Measurements from ENCODE around the gene APBA2.

The APBA2 gene

DNA sequence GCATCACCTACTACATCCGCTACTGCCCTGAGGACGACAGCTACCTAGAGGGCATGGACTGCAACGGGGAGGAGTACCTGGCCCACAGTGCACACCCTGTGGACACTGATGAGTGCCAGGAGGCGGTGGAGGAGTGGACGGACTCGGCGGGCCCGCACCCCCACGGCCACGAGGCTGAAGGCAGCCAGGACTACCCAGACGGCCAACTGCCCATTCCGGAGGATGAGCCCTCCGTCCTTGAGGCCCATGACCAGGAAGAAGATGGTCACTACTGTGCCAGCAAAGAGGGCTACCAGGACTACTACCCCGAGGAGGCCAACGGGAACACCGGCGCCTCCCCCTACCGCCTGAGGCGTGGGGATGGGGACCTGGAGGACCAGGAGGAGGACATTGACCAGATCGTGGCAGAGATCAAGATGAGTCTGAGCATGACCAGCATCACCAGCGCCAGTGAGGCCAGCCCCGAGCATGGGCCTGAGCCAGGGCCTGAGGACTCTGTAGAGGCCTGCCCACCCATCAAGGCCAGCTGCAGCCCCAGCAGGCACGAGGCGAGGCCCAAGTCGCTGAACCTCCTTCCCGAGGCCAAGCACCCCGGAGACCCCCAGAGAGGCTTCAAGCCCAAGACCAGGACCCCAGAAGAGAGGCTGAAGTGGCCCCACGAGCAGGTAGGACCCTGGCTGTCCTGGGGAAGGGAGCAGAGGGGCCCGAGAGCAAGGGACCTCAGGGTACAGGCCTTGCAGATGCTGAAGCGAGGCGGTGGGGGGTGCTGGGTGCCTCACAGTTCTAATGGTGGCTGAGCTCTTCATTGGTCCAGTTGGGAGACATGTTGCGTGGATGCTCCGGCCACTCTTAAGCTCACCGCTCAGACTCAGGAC lies 168.6 kb downstream of the APBA2 start:
- ATAC-seq (ENCODE audit: insufficient read depth, low read depth): no peak
- H3K79me2 ChIP-seq (ENCODE audit: insufficient read depth, low read length): no peaks in the 10 kb centered on the region
- no peak for TF ChIP-seq EZH2 (IDR thresholded peaks at IDR 0.05; ENCODE audit: borderline replicate concordance, low read depth, low read length, severe bottlenecking)
- TF ChIP-seq, protein P1, sequence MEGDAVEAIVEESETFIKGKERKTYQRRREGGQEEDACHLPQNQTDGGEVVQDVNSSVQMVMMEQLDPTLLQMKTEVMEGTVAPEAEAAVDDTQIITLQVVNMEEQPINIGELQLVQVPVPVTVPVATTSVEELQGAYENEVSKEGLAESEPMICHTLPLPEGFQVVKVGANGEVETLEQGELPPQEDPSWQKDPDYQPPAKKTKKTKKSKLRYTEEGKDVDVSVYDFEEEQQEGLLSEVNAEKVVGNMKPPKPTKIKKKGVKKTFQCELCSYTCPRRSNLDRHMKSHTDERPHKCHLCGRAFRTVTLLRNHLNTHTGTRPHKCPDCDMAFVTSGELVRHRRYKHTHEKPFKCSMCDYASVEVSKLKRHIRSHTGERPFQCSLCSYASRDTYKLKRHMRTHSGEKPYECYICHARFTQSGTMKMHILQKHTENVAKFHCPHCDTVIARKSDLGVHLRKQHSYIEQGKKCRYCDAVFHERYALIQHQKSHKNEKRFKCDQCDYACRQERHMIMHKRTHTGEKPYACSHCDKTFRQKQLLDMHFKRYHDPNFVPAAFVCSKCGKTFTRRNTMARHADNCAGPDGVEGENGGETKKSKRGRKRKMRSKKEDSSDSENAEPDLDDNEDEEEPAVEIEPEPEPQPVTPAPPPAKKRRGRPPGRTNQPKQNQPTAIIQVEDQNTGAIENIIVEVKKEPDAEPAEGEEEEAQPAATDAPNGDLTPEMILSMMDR (IDR thresholded peaks at IDR 0.05; ENCODE audit: borderline replicate concordance, extremely low read depth, low read length, poor library complexity, severe bottlenecking): no peak
- H3K27me3 ChIP-seq (ENCODE audit: insufficient read depth, low read length, poor library complexity): no peaks in the 10 kb centered on the region
- H3K9me3 ChIP-seq (ENCODE audit: insufficient read depth, low read length, severe bottlenecking): no peaks in the 10 kb centered on the region
- no peaks in the 10 kb centered on the region for H4K20me1 ChIP-seq (ENCODE audit: insufficient read depth, low read length)
- no peak overlapping the region for H3K4me3 ChIP-seq (ENCODE audit: low read depth in 1 of 2, low read length in 2 of 2)
- no peak overlapping the region for H2AFZ ChIP-seq (ENCODE audit: low read depth, low read length)
- no peak for DNase-seq
- H3K36me3 ChIP-seq (ENCODE audit: insufficient read depth, low read length): no peaks in the 10 kb centered on the region
- no peak overlapping the region for H3K4me2 ChIP-seq (ENCODE audit: insufficient read depth, low read length)
- H3K9ac ChIP-seq (ENCODE audit: low read depth, low read length): no peak overlapping the region
- no peaks in the 10 kb centered on the region for H3K4me1 ChIP-seq (ENCODE audit: insufficient read depth, low read length)
- H3K27ac ChIP-seq (ENCODE audit: low read length): no peak overlapping the region

DNA sequence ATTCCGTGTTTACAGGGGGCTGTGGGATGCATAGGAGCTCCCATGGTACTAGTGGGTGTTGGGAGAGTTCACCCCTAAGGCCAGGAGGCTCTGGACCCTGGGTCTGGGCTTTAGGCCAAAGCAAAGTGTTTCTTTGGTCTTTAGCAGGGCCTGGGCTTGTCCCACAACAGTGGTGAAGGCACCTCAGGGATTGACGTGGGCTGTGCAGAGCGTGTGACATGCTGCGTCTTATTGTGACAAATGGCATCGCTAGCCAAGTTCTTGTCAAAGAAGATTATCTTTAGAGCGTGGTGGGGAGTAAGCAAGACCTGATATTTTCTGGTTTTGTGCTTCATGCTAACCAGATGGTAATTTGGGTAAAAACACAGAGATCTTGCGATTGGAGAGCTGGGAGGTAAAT lies 170.1 kb downstream of the APBA2 start:
- no peaks in the 10 kb centered on the region for H3K27me3 ChIP-seq (ENCODE audit: insufficient read depth, low read length, poor library complexity)
- no peak for DNase-seq
- H3K4me3 ChIP-seq (ENCODE audit: low read depth in 1 of 2, low read length in 2 of 2): no peak overlapping the region
- no peaks in the 10 kb centered on the region for H3K36me3 ChIP-seq (ENCODE audit: insufficient read depth, low read length)
- H4K20me1 ChIP-seq (ENCODE audit: insufficient read depth, low read length): no peaks in the 10 kb centered on the region
- no peak overlapping the region for H3K9ac ChIP-seq (ENCODE audit: low read depth, low read length)
- TF ChIP-seq, protein P1 (IDR thresholded peaks at IDR 0.05; ENCODE audit: borderline replicate concordance, extremely low read depth, low read length, poor library complexity, severe bottlenecking): no peak
- no peak for TF ChIP-seq EZH2 (IDR thresholded peaks at IDR 0.05; ENCODE audit: borderline replicate concordance, low read depth, low read length, severe bottlenecking)
- no peaks in the 10 kb centered on the region for H3K9me3 ChIP-seq (ENCODE audit: insufficient read depth, low read length, severe bottlenecking)
- no peak overlapping the region for H2AFZ ChIP-seq (ENCODE audit: low read depth, low read length)
- no peaks in the 10 kb centered on the region for H3K4me1 ChIP-seq (ENCODE audit: insufficient read depth, low read length)
- no peaks in the 10 kb centered on the region for H3K79me2 ChIP-seq (ENCODE audit: insufficient read depth, low read length)
- H3K4me2 ChIP-seq (ENCODE audit: insufficient read depth, low read length): no peak overlapping the region
- no peak for ATAC-seq (ENCODE audit: insufficient read depth, low read depth)
- no peak overlapping the region for H3K27ac ChIP-seq (ENCODE audit: low read length)

DNA sequence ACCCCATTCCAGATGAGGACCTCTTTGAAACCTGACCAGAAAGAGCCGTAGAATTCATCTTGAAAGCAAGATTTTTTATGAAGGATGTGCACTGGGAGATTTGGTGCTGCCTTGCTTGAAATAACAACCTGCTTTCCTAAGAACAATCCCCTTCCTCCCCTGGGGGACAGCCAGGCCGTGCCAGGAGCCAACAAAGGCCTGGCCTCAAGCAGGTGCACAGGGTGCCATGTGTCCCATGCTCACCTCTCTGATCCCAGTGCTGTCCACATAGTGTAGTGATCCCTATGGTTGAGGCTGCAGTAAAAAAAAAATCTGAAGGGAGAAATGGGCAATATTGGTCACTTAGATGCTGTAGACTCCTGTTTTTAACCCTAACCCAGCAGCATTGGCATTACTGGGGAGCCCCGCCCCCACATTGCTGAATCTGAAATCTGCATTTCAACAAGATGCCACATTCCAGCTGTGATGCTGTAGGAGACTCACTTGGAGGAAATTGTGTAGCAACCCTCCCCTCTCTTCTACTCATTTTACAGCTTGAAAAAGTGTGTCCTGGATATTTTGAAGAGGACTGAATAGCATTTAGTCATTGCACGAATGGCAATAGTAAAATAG lies 171.2 kb downstream of the APBA2 start:
- Histone ChIP-seq H3K27ac (ENCODE audit: low read length) (no peak overlapping the region), H3K9ac (ENCODE audit: low read depth, low read length) (no peak overlapping the region), H3K36me3 (ENCODE audit: insufficient read depth, low read length) (no peaks in the 10 kb centered on the region), H3K27me3 (ENCODE audit: insufficient read depth, low read length, poor library complexity) (no peaks in the 10 kb centered on the region), H4K20me1 (ENCODE audit: insufficient read depth, low read length) (no peaks in the 10 kb centered on the region), H3K79me2 (ENCODE audit: insufficient read depth, low read length) (no peaks in the 10 kb centered on the region), H3K4me3 (ENCODE audit: low read depth in 1 of 2, low read length in 2 of 2) (no peak overlapping the region), H2AFZ (ENCODE audit: low read depth, low read length) (no peak overlapping the region), H3K4me2 (ENCODE audit: insufficient read depth, low read length) (no peak overlapping the region), H3K4me1 (ENCODE audit: insufficient read depth, low read length) (no peaks in the 10 kb centered on the region), H3K9me3 (ENCODE audit: insufficient read depth, low read length, severe bottlenecking) (no peaks in the 10 kb centered on the region)
- TF ChIP-seq, protein P1 (IDR thresholded peaks at IDR 0.05; ENCODE audit: borderline replicate concordance, extremely low read depth, low read length, poor library complexity, severe bottlenecking): no peak
- TF ChIP-seq EZH2 (IDR thresholded peaks at IDR 0.05; ENCODE audit: borderline replicate concordance, low read depth, low read length, severe bottlenecking): no peak
- DNase-seq (no peak), ATAC-seq (ENCODE audit: insufficient read depth, low read depth) (no peak)

Data from DND-41 (cell line).